CD4-positive, alpha-beta T cell treated with Interleukin-10 for 1 hour (primary cell): ENCODE measurements around the gene H6PD.
A peak's percentile ranks its signal among the peaks of the same experiment; 100 is the strongest.

Experiments
- DNase-seq: peaks from one replicate; pipeline ENCODE4 v3.0.0-alpha.2; 2020

H6PD gene

DNA sequence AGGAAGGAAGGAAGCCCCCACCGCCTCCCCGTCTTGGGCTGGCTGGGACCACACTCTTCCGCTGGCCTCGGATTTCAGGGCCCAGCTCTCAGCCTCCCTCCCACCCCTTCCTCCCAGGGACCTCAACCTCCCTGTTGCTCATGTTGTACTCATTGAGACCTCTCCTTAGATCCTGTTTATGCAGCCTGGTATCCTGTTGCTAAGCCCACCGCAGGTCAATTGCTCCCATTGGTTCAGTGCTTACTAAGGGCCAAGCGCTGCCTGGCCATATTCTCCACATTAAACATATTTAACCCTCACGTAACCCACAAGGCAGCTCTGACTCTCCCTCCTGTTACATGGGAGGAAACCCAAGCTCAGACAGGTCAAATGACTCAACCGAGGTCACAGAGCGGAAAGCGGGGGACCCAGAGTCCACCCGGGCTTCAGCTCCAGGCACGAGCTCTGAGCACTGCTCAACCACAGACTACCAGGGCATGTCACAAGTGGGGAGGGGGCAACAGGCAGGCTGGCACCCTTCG, 23.2 kb upstream of the H6PD start:
- no peak for DNase-seq

DNA sequence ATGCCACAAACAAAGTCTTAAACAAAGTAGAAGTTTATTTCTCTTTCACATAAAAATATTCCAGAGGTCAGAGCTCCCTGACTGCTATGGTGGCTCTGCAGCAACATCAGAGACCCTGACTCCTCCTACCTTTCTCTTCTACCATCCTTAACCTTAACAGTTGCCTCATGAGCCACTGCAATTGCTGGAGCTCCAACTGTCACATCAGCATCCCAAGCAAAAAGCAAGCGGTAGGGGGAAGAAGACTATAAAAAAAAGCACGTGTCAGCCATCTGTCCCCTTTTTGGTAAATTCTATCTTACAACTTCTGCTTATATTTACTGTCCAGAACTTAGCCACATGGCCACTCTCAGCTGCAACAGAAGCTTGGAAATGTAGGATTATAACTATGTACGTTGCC, 21.8 kb upstream of the H6PD start:
- DNase-seq: no peak

DNA sequence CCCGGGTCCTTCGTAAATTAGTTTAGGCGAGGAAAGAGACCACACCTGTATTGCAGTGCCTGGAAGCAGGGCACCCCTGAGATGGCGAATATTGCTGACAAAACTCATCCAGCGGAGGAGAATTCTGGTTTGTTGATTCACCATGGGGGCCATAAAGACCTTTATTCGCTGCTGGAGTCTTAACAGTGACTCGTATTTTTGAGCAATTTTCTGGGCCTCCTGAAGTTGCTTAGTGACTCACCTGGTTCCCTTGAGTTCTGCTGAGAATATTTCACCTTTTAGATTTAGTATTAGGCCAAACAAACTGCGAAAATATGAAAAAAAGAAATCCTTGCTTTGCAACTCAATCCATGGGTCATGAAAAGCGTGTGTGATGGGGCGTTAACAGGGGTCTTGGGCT, 20.6 kb upstream of the H6PD start:
- no peak for DNase-seq

DNA sequence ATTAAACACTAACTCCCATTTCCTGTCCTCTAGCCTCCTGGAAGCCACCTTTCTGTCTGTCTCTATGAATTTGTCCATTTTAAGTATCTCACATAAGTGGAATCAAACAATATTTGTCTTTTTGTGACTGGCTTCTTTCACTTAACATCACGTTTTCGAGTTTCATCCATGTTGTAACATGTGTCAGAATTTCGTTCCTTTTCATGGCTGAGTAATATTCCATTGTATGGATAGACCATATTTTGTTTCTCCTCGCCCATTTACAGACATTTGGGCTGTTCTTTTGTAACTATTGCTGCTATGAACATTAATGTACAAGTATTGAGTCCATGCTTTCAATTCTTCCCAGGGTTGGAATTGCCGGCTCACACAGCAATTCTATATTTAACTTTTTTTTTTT, 15.7 kb upstream of the H6PD start:
- DNase-seq: no peak

DNA sequence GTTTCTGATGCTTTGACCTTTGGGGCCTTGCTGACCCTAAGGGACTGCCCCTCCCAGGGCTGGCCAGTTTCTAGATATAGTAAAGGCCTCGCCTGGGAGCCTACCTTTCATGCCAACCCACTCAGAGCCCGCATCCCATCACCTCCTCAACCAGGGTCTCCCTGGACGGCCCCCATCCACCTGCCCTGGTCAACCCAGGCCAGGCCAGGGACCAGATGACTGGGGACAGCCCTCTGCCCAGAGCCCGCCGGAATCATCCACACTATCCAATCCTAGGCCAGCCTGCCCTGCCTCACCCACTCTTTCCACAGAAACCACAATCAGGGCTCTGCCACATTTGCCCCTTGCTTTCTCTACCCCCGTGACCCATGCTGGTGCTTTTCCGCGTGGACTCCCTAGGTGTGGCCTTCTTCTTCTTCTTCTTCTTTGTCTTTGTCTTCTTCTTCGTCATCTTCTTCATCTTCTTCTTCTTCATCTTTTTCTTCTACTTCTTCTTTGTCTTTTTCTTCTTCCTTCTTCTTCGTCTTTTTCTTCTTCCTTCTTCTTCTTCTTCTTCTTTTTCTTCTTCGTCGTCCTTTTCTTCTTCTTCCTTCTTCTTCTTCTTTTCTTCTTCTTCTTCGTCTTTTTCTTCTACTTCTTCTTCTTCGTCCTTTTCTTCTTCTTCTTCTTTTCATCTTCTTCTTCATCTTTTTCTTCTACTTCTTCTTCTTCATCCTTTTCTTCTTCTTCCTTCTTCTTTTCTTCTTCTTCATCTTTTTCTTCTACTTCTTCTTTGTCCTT, 11.5 kb upstream of the H6PD start:
- no peak for DNase-seq

DNA sequence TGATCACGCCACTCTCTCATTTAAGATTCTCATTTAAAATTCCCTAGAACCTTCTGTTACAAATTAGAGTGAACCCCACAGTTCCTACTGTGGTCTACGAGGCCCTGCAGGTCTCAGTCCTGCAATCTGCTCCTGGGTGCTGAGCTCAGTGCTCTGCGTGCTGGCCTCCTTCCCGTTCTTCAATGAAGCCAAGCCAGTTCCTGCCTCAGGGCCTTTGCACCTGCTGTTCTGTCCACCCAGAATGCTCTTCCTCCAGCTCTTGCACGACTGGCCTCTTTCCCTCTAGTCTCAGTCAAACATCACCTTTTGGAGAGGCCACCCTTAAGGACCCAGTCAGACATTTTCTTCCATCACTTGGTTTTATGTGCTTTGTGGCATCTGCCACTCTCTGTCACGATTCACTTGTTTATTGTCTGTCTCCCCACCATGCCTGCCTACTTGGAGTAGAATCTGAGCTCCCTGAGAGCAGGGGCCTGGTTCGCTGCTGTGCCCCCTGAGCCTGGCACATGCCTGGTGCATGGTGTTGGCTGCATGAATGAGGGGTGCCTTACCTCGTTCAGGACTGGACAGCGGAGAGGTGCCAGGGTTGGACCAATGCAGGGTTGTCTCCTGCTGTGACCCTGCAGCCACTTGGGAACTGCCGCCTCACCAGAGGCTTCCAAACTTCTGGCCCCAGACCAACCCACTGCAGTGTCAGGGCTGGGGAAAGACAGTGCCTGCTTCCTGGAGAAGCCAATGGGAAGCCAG, 9.7 kb upstream of the H6PD start:
- no peak for DNase-seq

DNA sequence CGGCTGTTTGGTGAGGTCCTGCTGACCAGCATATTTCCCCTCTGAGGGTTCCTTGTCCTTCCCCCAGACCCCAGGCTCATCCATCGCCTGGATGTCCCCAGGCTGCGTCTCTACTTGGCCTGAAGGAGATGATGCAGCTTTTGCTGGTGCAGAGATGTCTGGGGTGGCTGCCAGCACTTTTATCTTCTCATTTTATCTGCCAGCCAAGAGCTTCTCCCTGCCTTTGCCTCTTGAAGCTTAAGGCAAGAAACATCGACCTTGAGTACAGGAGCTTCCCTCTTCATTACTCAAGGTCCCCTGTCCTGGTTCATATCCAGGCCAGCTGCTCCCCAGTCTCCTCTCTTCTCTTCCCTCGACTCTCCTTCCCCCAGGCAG, 9.2 kb upstream of the H6PD start:
- DNase-seq: no peak

DNA sequence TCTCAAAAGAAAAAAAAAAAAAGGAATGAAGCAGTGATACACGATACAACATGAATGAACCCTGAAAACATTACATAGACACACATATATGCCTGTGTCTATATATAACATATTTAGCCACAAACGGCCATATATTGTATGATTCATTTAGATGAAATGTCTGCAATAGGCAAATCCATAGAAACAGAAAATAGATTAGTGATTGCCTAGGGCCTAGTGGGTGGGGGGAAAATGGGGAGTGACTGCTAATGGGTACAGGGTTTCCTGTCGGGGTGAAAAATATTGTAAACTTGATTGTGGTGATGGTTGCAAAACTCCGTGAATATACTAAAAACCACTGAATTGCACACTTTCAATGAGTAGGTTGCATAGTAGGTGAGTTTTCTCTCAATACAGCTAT, 6.0 kb upstream of the H6PD start:
- no peak for DNase-seq

DNA sequence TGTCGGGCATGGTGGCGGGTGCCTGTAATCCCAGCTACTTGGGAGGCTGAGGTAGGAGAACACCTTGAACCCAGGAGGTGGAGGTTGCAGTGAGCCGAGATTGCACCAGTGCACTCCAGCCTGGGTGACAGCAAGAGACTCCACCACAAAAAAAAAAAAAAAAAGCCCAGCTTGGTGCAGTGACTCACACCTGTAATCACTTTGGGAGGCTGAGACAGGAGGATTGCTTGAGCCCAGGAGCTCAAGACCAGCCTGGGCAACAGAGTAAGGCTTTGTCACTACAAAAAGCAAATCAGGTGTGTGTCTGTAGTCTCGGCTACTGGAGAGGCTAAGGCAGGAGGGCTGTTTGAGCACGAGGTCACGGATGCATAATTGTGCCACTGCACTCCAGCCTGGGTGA, 5.0 kb upstream of the H6PD start:
- DNase-seq: no peak

DNA sequence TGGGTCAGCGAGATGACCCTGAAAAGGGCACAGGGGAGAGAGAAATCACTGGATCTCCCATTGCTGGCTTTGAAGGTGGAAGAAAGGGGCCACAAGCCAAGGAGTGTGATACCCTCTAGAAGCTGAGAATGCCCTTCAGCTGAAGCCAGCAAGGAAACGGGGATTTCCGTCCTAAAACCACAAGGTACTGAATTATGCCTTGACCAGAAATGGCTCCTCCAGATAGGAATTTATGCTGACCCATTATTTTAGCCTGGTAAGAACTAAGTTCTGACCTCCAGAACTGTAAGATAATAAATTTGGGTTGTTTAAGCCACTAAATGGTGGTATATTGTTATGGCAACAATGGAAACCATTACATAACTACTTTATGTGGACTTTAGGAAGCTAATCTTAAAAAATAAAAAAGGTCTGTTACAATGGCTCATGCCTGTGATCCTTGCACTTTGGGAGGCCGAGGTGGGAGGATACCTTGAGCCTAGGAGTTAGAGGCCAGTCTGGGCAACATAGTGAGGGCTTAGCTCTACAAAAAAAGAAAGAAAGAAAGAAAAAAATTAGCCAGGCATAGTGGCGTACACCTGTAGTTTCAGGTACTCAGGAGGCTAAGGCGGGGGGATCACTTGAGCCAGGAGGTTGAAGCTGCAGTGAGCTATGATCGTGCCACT, 3.6 kb upstream of the H6PD start:
- no peak for DNase-seq

DNA sequence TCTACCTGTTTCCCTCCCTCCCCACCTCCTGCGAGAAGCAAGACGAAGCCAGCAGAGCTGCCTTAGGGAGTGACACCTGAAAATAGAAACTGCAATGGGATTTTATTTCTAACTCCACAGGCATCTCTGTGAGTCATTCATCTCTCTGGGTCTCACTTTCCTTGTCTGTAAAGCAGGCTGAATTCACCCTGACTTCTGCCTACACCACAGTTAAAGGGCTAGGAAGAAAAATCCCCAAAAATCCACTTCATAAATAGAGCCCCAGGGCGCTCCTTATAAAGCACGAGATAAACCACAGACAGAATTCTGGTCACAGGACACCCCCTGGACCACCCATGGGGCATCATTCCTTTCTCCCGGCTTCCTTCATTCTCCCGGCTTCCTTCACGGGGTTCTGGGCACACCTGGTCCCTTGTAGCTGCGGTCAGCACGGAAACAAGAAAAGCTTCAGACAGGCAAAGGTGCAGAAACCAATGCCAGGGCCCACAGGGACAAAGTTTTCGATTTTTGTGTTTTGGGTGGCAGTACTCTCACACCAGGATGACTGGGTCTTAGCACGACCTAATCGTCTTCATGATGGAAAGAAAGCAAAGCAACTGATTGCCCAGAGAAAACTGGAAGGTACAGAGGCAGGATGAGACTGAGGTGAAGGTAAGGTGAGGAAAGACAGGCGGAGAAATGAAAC, 2.8 kb upstream of the H6PD start:
- no peak for DNase-seq

DNA sequence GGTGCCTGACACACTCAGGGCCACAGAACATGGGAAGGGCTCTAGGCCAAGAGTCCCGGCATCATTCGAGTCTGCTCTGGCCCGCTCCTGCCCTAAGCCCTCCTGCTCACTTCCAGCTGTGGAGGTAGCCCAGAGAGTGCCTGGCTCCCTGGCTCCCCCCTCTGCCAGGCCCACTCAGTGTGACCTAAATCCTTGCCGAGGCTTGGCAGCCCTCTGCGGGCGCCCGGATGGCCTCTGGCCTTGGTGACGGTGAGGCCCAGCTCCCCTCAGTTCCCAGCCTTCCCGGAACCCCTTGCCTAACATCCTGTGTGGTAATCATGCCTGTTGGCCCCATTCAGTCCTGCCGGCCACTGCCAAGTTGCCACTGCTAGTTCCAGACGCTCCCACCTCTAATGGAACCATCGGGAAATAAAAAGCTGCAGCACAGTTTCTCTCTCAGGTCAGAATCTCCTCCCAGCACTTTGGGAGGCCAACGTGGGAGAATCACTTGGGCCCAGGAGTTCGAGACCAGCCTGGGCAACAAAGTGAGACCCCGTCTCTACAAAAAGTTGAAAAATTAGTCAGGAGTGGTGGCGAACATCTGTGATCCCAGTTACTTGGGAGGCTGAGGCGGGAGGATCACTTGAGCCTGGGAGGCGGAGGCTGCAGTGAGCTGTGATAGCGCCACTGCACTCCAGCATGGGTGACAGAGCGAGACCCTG, 1.2 kb upstream of the H6PD start:
- peak; percentile 14 for DNase-seq

DNA sequence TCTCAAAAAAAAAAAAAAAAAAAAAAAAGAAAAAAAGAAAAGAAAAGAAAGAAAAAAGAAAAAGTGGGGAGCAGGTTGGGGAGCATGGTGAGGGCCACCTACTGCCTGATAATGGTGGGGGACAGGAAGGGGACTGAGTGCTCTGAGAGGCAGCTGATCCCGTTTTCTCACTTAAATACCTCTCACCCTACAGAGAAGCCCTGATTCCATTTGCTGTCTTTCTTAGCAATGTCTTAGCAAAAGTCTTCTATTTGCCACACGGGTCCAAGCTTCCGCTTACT, 692 bp upstream of the H6PD start:
- DNase-seq: no peak

DNA sequence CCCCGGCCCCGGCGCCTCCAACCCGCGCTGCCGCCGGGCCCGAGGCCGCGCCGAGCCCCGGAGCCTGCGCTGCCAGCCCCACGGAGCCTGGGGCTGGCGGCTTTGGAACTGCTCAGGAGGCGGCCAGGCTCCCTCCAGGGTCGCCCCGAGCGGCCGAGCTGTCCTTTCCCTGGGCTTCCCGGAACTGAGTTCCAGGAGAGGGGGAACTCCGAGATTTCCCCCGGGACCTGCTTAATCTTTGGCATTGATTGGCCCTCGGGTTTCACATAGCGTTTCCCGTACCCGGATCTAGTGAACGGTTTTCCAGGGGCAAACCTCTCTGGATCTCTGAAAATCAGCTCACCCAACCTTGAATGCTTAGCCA, 504 bp downstream of the H6PD start:
- no peak for DNase-seq

DNA sequence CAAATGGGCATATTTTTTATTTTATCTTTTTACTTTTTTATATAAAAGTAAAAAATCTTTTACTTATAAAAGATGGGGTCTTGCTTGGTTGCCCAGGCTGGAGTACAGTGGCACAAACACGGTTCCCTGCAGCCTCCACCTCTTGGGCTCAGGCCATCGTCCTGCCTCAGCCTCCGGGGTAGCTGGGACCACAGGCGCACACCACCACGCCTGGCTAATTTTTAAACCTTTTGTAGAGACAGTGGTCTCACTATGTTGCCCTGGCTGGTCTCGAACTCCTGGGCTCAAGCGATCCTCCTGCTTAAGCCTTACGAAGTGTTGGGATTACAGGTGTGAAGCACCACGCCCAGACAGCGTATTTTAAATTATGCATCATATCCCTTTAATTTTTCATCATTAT, 986 bp downstream of the H6PD start:
- no peak for DNase-seq

DNA sequence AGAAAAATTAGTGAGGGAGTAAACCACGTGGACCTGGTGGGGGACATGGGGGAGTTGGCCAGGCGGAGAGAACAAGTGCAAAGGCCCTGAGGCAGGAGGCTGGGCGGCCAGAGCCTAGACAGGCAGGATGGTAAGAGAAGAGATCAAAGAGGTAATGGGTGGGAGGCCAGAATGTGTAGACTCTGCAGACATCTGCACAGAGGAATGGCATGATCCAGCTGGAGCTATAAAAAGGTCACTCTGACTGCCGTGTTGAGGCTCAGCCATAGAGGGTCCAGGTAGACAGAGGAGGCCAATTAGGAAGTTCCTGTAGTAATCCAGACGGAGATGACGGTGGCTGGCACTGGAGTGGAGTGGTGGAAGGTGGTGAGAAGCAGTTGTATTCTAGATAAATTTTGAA, 3.6 kb downstream of the H6PD start:
- DNase-seq: no peak

DNA sequence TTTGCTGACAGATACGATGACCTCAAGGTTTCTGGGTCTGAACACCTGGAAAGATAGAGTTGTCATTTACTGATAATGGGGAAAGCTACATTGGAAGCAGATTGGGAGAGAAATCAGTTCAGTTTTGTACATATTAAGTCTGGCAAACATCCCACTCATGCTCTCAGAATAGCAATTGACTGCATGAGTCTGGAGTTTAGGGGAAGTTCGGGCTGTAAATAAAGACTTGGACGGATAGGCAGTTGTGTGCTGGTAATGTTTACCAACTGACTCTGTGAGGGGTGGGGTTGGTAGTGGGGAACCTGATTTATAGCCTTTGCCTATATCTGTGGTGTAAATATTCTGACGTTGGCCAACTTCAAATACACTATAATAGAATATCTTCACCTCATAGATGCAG, 4.0 kb downstream of the H6PD start:
- no peak for DNase-seq

DNA sequence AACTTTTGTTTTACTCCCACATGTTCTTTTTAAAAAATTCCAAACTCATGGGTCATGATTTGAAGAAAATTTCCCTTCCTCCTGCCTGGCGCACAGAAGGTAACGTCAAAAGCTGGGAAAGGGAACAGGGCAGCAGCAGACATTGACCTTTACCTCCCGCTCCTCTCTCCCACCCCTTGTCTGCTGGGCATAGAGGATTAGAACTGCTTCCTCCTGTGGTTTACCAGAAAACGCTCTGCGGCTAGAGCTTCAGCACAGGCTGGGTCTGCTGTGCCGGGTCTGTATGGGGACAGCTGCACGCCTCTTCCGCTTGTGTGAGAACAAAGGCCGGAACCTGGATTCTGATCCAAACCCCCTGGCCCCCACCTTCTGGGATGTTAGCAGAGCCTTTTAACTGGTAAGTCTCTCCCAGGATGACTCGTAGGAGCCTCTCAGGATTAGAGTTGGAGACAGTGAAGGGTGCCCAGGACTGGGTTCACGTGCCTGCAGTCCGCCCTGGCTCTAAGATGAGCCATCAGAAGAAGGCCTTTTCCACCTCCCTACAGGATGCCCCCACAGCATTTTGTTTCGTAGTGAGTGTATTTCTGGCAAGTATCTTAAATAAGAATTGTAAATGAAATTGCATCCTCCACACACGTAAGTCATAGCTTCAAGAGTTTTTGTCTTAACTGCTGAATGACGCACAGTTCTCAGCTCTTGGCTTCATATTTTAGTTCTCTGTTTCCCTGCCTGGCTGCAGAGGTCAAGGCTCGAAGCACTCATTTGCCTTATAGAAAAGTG, 5.2 kb downstream of the H6PD start:
- peak; percentile 47 for DNase-seq

DNA sequence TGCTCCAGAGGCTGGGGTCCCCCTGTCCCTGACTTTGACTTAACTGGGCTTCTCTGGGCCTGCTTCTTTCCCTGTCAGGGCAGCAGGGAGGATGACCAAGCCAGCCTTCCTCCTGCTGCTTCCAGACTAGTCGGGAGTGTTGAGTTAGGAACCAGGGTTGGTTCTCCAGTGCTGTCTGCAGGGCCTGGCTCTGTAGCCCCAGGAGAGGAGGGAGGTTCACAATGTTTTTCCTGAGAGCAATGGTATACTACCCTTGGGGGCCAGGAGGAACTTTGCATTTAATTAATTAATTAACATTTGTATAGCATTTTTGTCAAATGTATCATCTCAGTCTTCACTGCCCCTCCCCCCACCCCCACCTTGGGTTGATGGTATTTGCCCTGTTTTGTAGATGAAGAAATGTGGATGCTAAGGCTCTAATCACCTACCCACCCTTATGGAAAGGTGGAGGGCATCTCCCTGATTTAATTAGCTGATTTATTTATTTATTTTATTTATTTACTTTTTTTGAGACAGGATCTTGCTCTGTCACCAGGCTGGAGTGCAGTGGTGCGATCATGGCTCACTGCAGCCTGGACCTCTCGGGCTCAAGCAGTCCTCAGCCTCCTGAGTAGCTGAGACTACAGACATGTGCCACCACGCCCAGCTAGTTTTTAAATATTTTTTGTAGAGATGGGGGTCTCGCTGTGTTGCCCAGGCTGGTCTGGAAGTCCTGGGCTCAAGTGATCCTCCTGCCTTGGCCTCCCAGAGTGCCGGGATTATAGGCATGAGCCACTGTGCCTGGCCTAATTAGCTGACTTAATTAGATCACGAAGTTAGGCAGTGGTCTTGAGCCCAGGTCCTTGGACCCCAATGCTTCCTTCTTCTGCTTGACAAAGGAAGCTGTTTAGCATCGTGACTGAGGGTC, 6.6 kb downstream of the H6PD start:
- DNase-seq: no peak

DNA sequence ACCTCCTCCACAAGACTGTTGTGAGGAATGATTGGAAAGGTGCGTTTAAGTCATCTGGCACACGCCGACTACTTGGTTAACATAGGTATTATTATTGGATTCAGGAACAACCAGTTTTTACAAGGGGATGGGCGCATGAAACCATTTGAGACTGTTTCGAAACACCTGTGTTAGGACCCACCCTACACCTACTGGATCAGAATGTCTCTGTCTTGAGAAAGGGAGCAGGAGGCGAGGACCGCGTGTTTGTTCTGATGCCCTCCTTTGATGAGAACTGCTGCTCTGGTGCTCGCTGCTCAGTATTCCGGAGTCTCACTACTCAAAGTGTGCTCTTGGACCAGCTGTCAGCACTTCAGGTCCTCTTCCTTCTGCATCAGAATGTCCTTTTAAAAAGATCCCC, 7.3 kb downstream of the H6PD start:
- DNase-seq: no peak

DNA sequence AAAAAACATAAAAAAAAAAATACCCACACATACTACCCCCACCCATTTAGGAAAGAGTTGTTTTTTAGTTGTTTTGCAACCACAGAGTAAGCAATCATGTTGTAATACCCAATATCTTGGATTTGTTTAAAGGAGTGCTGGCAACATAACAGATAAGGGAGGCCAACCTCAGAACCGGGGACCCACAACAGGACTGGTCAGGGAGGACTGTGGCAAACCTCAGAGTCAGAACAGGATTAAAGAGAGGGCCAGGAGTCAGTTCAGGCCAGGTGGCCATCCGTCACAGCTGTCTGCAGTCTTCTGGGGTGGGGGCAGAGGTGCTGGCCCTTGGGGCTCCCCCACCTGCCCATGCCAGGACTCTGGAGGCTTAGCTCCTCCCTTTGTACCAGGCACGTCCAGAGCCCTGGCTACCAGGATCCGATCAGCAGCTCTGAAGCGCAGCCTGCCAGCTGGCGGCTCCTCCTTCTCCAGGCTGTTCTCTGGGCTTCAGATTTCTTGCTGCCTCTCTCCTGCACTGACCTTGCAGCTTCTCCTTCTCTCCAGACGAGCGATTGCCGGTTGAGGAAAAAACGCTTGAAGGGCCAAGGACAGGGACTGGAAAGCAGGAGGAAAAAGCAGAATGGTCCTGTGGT, 7.9 kb downstream of the H6PD start:
- no peak for DNase-seq
